ENCODE data around the gene BEST2.
A peak's percentile ranks its signal among the peaks of the same experiment; 100 is the strongest.

Gene BEST2

GRCh38 chr19:12786141-12786870, 34.7 kb downstream of the BEST2 start:
- peak in 51 of 58 donors; percentile 19 to 85 (median 60) for DNase-seq

GRCh38 chr19:12786952-12787351, 35.4 kb downstream of the BEST2 start:
- no peak for DNase-seq

GRCh38 chr19:12787458-12787857, 35.9 kb downstream of the BEST2 start:
- no peak for DNase-seq

- no peak for DNase-seq
Measured at GRCh38 chr19:12788042-12788681, 36.6 kb downstream of the BEST2 start.

GRCh38 chr19:12788682-12789097, 37.1 kb downstream of the BEST2 start:
- peak in 50 of 58 donors; percentile 6 to 78 (median 54) for DNase-seq

- peak in 6 of 58 donors; percentile 36 to 77 (median 44) for DNase-seq
Measured at GRCh38 chr19:12789098-12789903, 37.7 kb downstream of the BEST2 start.

- DNase-seq: peak; percentile 46 to 97 (median 91)
Measured at GRCh38 chr19:12789904-12790619, 38.5 kb downstream of the BEST2 start.

GRCh38 chr19:12790628-12791344, 39.2 kb downstream of the BEST2 start:
- DNase-seq: peak in 8 of 58 donors; percentile 18 to 57 (median 42)

GRCh38 chr19:12791345-12792050, 39.9 kb downstream of the BEST2 start, which contains the start of gene JUNB:
Gene JUNB, plus strand, starts transcription at chr19:12791486. Its CDS starts 286 bp downstream, at chr19:12791772.
- peak; percentile 67 to 99 (median 97) for DNase-seq

GRCh38 chr19:12792051-12792852, 40.7 kb downstream of the BEST2 start:
- DNase-seq: peak in 53 of 58 donors; percentile 15 to 74 (median 49)

GRCh38 chr19:12792853-12793289, 41.3 kb downstream of the BEST2 start:
- DNase-seq: peak in 6 of 58 donors; percentile 23 to 61 (median 46)

GRCh38 chr19:12793290-12794195, 42.0 kb downstream of the BEST2 start:
- peak; percentile 39 to 96 (median 88) for DNase-seq

- DNase-seq: no peak
Measured at GRCh38 chr19:12794196-12794941, 42.8 kb downstream of the BEST2 start.

GRCh38 chr19:12794971-12795381, 43.4 kb downstream of the BEST2 start:
- DNase-seq: no peak

GRCh38 chr19:12796146-12797071, 44.8 kb downstream of the BEST2 start:
- peak in 55 of 58 donors; percentile 13 to 79 (median 56) for DNase-seq
